NOMO-1 treated with DMSO at 0.1 percent for 48 hours (cell line): Measurements from ENCODE around the gene TMC3.
A peak's percentile ranks its signal among the peaks of the same experiment; 100 is the strongest.

Experiments
- DNase-seq: peaks from one replicate; lab custom pipeline; 2025; ENCODE audit not compliant: unreplicated experiment; lab: John Stamatoyannopoulos, UW

TMC3 gene

GRCh38 chr15:81301385-81301784 lies 72.6 kb downstream of the TMC3 start:
- no peak for DNase-seq

GRCh38 chr15:81299630-81300273 lies 74.3 kb downstream of the TMC3 start:
- no peak for DNase-seq

GRCh38 chr15:81299156-81299555 lies 74.9 kb downstream of the TMC3 start:
- no peak for DNase-seq

GRCh38 chr15:81298611-81299010 lies 75.4 kb downstream of the TMC3 start:
- DNase-seq = no peak

- peak; percentile 33 for DNase-seq
These were observed 76.1 kb downstream of the TMC3 start for GRCh38 chr15:81297603-81298575.

GRCh38 chr15:81297147-81297572 lies 76.9 kb downstream of the TMC3 start:
- DNase-seq = no peak

GRCh38 chr15:81296673-81297072 lies 77.3 kb downstream of the TMC3 start:
- peak; percentile 95 for DNase-seq

- DNase-seq = no peak
These were observed 77.8 kb downstream of the TMC3 start for GRCh38 chr15:81296186-81296585.

- peak; percentile 11 for DNase-seq
These were observed 78.4 kb downstream of the TMC3 start for GRCh38 chr15:81295486-81296121.

GRCh38 chr15:81294516-81294880 lies 79.5 kb downstream of the TMC3 start:
- no peak for DNase-seq

GRCh38 chr15:81293728-81294515 lies 80.1 kb downstream of the TMC3 start:
- DNase-seq = peak; percentile 83

GRCh38 chr15:81292523-81293001 lies 81.5 kb downstream of the TMC3 start:
- no peak for DNase-seq

- no peak for DNase-seq
These were observed 82.0 kb downstream of the TMC3 start for GRCh38 chr15:81291916-81292522.

- DNase-seq = no peak
These were observed 84.1 kb downstream of the TMC3 start for GRCh38 chr15:81289910-81290309.

GRCh38 chr15:81288616-81289015 lies 85.4 kb downstream of the TMC3 start:
- DNase-seq = no peak

- no peak for DNase-seq
These were observed 86.0 kb downstream of the TMC3 start for GRCh38 chr15:81288040-81288439.

GRCh38 chr15:81286621-81287121 lies 87.3 kb downstream of the TMC3 start:
- DNase-seq = peak; percentile 12

GRCh38 chr15:81285461-81285860 lies 88.6 kb downstream of the TMC3 start:
- no peak for DNase-seq

- DNase-seq = no peak
These were observed 89.6 kb downstream of the TMC3 start for GRCh38 chr15:81284256-81285031.
